H9 (cell line): Measurements from ENCODE around the gene CELF6. TPM values are rescaled to one million over a fixed set of nuclear protein-coding genes. Genes with fewer than 3 reads are reported as not detected.

Source experiments
- DNase-seq: peaks from one replicate; pipeline ENCODE4 v3.0.0-alpha.2; 2017
- H2AFZ ChIP-seq: one replicate; pipeline ENCODE4 v1.6.1; 2013; ENCODE audit warnings: mild to moderate bottlenecking, low read length, control low read depth, moderate library complexity
- H2AK5ac ChIP-seq: 2 replicates; pipeline ENCODE4 v1.6.1; 2013; ENCODE audit warnings: low read length, control low read depth, mixed read lengths; ENCODE audit not compliant: insufficient read length
- H2BK120ac ChIP-seq: one replicate; pipeline ENCODE4 v1.6.1; 2013; ENCODE audit warnings: low read depth, mild to moderate bottlenecking, low read length, control low read depth, inconsistent platforms; ENCODE audit not compliant: poor library complexity, severe bottlenecking
- H2BK12ac ChIP-seq: 2 replicates; pipeline ENCODE4 v1.6.1; 2013; ENCODE audit warnings: low read length, control low read depth, mixed read lengths, low read depth; ENCODE audit not compliant: insufficient read length
- H2BK15ac ChIP-seq: 2 replicates; pipeline ENCODE4 v1.6.1; 2013; ENCODE audit warnings: low read depth, low read length, control low read depth
- H2BK20ac ChIP-seq: one replicate; pipeline ENCODE4 v1.6.1; 2013; ENCODE audit warnings: low read depth, mild to moderate bottlenecking, low read length, control low read depth, inconsistent platforms; ENCODE audit not compliant: poor library complexity, severe bottlenecking
- H2BK5ac ChIP-seq: 2 replicates; pipeline ENCODE4 v1.6.1; 2013; ENCODE audit warnings: low read length, control low read depth, mixed read lengths; ENCODE audit not compliant: insufficient read length
- H3K14ac ChIP-seq: 2 replicates; pipeline ENCODE4 v1.6.1; 2013; ENCODE audit warnings: low read length, control low read depth; ENCODE audit not compliant: insufficient read depth
- H3K18ac ChIP-seq: 2 replicates; pipeline ENCODE4 v1.6.1; 2013; ENCODE audit warnings: low read depth, mild to moderate bottlenecking, mixed read lengths, low read length, control low read depth; ENCODE audit not compliant: insufficient read length
- H3K23ac ChIP-seq: 2 replicates; pipeline ENCODE4 v1.6.1; 2013; ENCODE audit warnings: low read length, control low read depth, mixed read lengths, low read depth; ENCODE audit not compliant: insufficient read length
- H3K23me2 ChIP-seq: 2 replicates; pipeline ENCODE4 v1.6.1; 2013; ENCODE audit warnings: low read depth, mild to moderate bottlenecking, mixed read lengths, low read length, control low read depth; ENCODE audit not compliant: insufficient read length, poor library complexity, severe bottlenecking
- H3K27ac ChIP-seq: 2 replicates; pipeline ENCODE4 v1.5.1; 2013; ENCODE audit warnings: low read length, control low read depth, mixed read lengths, low read depth; ENCODE audit not compliant: insufficient read length
- H3K27me3 ChIP-seq: 2 replicates; pipeline ENCODE4 v1.6.1; 2013; ENCODE audit warnings: low read length, control low read depth, inconsistent platforms; ENCODE audit not compliant: insufficient read depth
- H3K4ac ChIP-seq: 2 replicates; pipeline ENCODE4 v1.6.1; 2013; ENCODE audit warnings: low read depth, mild to moderate bottlenecking, control low read depth, inconsistent platforms, low read length, moderate library complexity
- H3K4me1 ChIP-seq: 2 replicates; pipeline ENCODE4 v1.6.1; 2013; ENCODE audit warnings: low read length, control low read depth, inconsistent platforms; ENCODE audit not compliant: insufficient read depth
- H3K4me2 ChIP-seq: 2 replicates; pipeline ENCODE4 v1.6.1; 2013; ENCODE audit warnings: low read length, control low read depth, mixed read lengths; ENCODE audit not compliant: insufficient read length, insufficient read depth
- H3K56ac ChIP-seq: 2 replicates; pipeline ENCODE4 v1.6.1; 2013; ENCODE audit warnings: low read depth, mild to moderate bottlenecking, mixed read lengths, low read length, control low read depth; ENCODE audit not compliant: insufficient read length
- H3K79me1 ChIP-seq: 2 replicates; pipeline ENCODE4 v1.6.1; 2013; ENCODE audit warnings: low read depth, mild to moderate bottlenecking, moderate library complexity, low read length, control low read depth, inconsistent platforms; ENCODE audit not compliant: insufficient read depth, poor library complexity, severe bottlenecking
- H3K79me2 ChIP-seq: 2 replicates; pipeline ENCODE4 v1.6.1; 2013; ENCODE audit warnings: low read length, control low read depth, inconsistent platforms; ENCODE audit not compliant: insufficient read depth
- H3K9ac ChIP-seq: 2 replicates; pipeline ENCODE4 v1.6.1; 2013; ENCODE audit warnings: low read length, control low read depth, mixed read lengths; ENCODE audit not compliant: insufficient read length; ENCODE audit errors: extremely low read depth
- H3K9me3 ChIP-seq: one replicate; pipeline ENCODE4 v1.6.1; 2013; ENCODE audit warnings: low read depth, low read length, inconsistent platforms; ENCODE audit not compliant: control insufficient read depth
- H3T11ph ChIP-seq: one replicate; pipeline ENCODE4 v1.6.1; 2013; ENCODE audit warnings: mild to moderate bottlenecking, low read length, control low read depth, inconsistent platforms
- H4K20me1 ChIP-seq: one replicate; pipeline ENCODE4 v1.6.1; 2013; ENCODE audit not compliant: control insufficient read depth, insufficient read length, insufficient read depth
- H4K5ac ChIP-seq: 2 replicates; pipeline ENCODE4 v1.6.1; 2013; ENCODE audit warnings: low read depth, mild to moderate bottlenecking, mixed read lengths, low read length, control low read depth; ENCODE audit not compliant: insufficient read length
- H4K8ac ChIP-seq: replicated peaks from 2 replicates; pipeline ENCODE4 v1.6.1; 2013; ENCODE audit warnings: low read length, control low read depth, mixed read lengths, low read depth; ENCODE audit not compliant: insufficient read length
- H4K91ac ChIP-seq: 2 replicates; pipeline ENCODE4 v1.6.1; 2013; ENCODE audit warnings: low read depth, mild to moderate bottlenecking, moderate library complexity, mixed read lengths, low read length, control low read depth; ENCODE audit not compliant: insufficient read length
- H3K27ac Mint-ChIP-seq, 3 experiments: 2 replicates in 2 of 3; 3 replicates in 1 of 3; pipeline ENCODE4 v1.8.0; 2020 to 2021; ENCODE audit warnings: mixed read lengths in 3 of 3, mild to moderate bottlenecking in 1 of 3, moderate library complexity in 1 of 3
- H3K27me3 Mint-ChIP-seq: 2 replicates; pipeline ENCODE4 v1.8.0; 2021; ENCODE audit warnings: low read depth, mild to moderate bottlenecking, moderate library complexity, mixed read lengths
- H3K36me3 Mint-ChIP-seq, 3 experiments: 2 replicates in 2 of 3; 3 replicates in 1 of 3; pipeline ENCODE4 v1.8.0; 2020 to 2021; ENCODE audit warnings: low read depth in 3 of 3, mixed read lengths in 3 of 3; ENCODE audit not compliant: insufficient read depth in 1 of 3
- H3K4me1 Mint-ChIP-seq, 2 experiments: 2 replicates each; pipeline ENCODE4 v1.8.0; 2020; ENCODE audit warnings: mixed read lengths in 2 of 2
- H3K4me3 Mint-ChIP-seq, 2 experiments: 2 replicates in 1 of 2; 3 replicates in 1 of 2; pipeline ENCODE4 v1.8.0; 2020 to 2021; ENCODE audit warnings: mild to moderate bottlenecking in 2 of 2, mixed read lengths in 2 of 2, moderate library complexity in 1 of 2
- H3K9me3 Mint-ChIP-seq, 2 experiments: 2 replicates in 1 of 2; 3 replicates in 1 of 2; pipeline ENCODE4 v1.8.0; 2020; ENCODE audit warnings: mild to moderate bottlenecking in 2 of 2, mixed read lengths in 2 of 2, moderate library complexity in 1 of 2
- WGBS: extraction: QIAGEN DNeasy Blood & Tissue Kit; methylation state at CpG from one replicate; pipeline ENCODE4 v1.1.7; 2013; ENCODE audit warnings: missing lambda C conversion rate, low lambda C conversion rate, mixed read lengths; ENCODE audit not compliant: insufficient read length; ENCODE audit errors: extremely low coverage; 5-methylcytosine and 5-hydroxymethylcytosine counted together
- total RNA-seq: library from RNA; stranded (reverse); gene quantifications from 2 replicates; pipeline ENCODE4 v1.2.1, GENCODE V29; 2021
- TF ChIP-seq, protein P1 (sequence below): fragments of 200-600 bp; sonication (generic); conservative IDR thresholded peaks from 3 replicates; pipeline ENCODE4 v1.8.0; 2021; ENCODE audit warnings: antibody characterized with exemption, mild to moderate bottlenecking

CELF6 gene
- total RNA-seq, 1 experiment from 2014 or later: 0.13 TPM

- Histone ChIP-seq H2BK20ac (no peak overlapping the region), H2BK5ac (no peak overlapping the region), H2BK12ac (no peak overlapping the region), H3K14ac (no peak overlapping the region), H2BK120ac (no peak overlapping the region), H3K27ac (no peak overlapping the region), H3K56ac (no peak overlapping the region), H3K9ac (no peak overlapping the region), H2AFZ (no peak overlapping the region), H3K27me3 (no peaks in the 10 kb centered on the region), H2BK15ac (no peak overlapping the region), H4K91ac (no peak overlapping the region), H3T11ph (no peak overlapping the region), H3K4me1 (no peaks in the 10 kb centered on the region), H3K23ac (no peak overlapping the region), H3K4ac (no peak overlapping the region), H4K5ac (no peak overlapping the region), H3K79me2 (no peaks in the 10 kb centered on the region), H3K79me1 (no peaks in the 10 kb centered on the region), H3K23me2 (no peaks in the 10 kb centered on the region), H3K9me3 (no peaks in the 10 kb centered on the region), H2AK5ac (no peak overlapping the region), H4K8ac (no peak overlapping the region), H3K4me2 (no peak overlapping the region), H4K20me1 (no peaks in the 10 kb centered on the region), H3K18ac (no peak overlapping the region)
- H3K27ac Mint-ChIP-seq: no peak overlapping the region
- peaks cover 30% of the 10 kb centered on the region for H3K27me3 Mint-ChIP-seq
- H3K9me3 Mint-ChIP-seq: no peaks in the 10 kb centered on the region
- H3K4me1 Mint-ChIP-seq: no peaks in the 10 kb centered on the region
- WGBS: no CpG with 5 or more reads among the region's 1 CpG
- TF ChIP-seq, protein P1, sequence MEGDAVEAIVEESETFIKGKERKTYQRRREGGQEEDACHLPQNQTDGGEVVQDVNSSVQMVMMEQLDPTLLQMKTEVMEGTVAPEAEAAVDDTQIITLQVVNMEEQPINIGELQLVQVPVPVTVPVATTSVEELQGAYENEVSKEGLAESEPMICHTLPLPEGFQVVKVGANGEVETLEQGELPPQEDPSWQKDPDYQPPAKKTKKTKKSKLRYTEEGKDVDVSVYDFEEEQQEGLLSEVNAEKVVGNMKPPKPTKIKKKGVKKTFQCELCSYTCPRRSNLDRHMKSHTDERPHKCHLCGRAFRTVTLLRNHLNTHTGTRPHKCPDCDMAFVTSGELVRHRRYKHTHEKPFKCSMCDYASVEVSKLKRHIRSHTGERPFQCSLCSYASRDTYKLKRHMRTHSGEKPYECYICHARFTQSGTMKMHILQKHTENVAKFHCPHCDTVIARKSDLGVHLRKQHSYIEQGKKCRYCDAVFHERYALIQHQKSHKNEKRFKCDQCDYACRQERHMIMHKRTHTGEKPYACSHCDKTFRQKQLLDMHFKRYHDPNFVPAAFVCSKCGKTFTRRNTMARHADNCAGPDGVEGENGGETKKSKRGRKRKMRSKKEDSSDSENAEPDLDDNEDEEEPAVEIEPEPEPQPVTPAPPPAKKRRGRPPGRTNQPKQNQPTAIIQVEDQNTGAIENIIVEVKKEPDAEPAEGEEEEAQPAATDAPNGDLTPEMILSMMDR: no peak
- no peak for DNase-seq
- no peaks in the 10 kb centered on the region for H3K36me3 Mint-ChIP-seq
- no peak overlapping the region for H3K4me3 Mint-ChIP-seq
These were observed 17.0 kb downstream of the CELF6 start for GRCh38 chr15:72302955-72303354.
